Gastroesophageal sphincter (tissue), 4 donors: ENCODE data around the gene CDC42BPA. TPM values are rescaled to one million over a fixed set of nuclear protein-coding genes. Genes with fewer than 3 reads are reported as not detected.

Experiments used
- ATAC-seq: fragments of 150-250 bp; one replicate; pipeline ENCODE4 v1.9.1; 2016; ENCODE audit warnings: mild to moderate bottlenecking, moderate library complexity
- H3K27ac ChIP-seq, 4 donors: fragments of 200-600 bp; sonication (generic) in 3 of 4; 1 replicate in 3 of 4; 2 replicates in 1 of 4; pipeline ENCODE4 v1.5.1; 2016 to 2019
- H3K27me3 ChIP-seq: fragments of 200-600 bp; sonication (generic); one replicate; pipeline ENCODE4 v1.5.1; 2019
- H3K36me3 ChIP-seq, 2 donors: fragments of 200-600 bp; sonication (generic); one replicate each; pipeline ENCODE4 v1.5.1; 2019; ENCODE audit warnings: control low read depth in 1 of 2
- H3K4me1 ChIP-seq, 3 donors: fragments of 200-600 bp; sonication (generic); 1 replicate in 2 of 3; 2 replicates in 1 of 3; pipeline ENCODE4 v1.5.1; 2016 to 2019; ENCODE audit warnings: control low read depth in 2 of 3
- H3K4me3 ChIP-seq, 2 donors: fragments of 200-600 bp; sonication (generic); one replicate each; pipeline ENCODE4 v1.5.1; 2019; ENCODE audit warnings: mild to moderate bottlenecking in 1 of 2, moderate library complexity in 1 of 2
- H3K9me3 ChIP-seq, 3 donors: fragments of 200-600 bp; sonication (generic); one replicate each; pipeline ENCODE4 v1.5.1; 2017 to 2019; ENCODE audit warnings: control low read depth in 2 of 3
- EP300 ChIP-seq: sonication (generic); formaldehyde crosslinking; IDR thresholded peaks from one replicate; pipeline ENCODE4 v1.6.1; 2017; ENCODE audit warnings: antibody characterized with exemption, mild to moderate bottlenecking
- POLR2A ChIP-seq, 2 donors: fragments of 450-650 bp; IDR thresholded peaks; one replicate each; pipeline ENCODE4 v1.6.1; 2017; ENCODE audit warnings: antibody characterized with exemption in 2 of 2, mild to moderate bottlenecking in 2 of 2, moderate library complexity in 1 of 2
- POLR2AphosphoS5 ChIP-seq: sonication (generic); formaldehyde crosslinking; IDR thresholded peaks from one replicate; pipeline ENCODE4 v1.6.1; 2017; ENCODE audit warnings: antibody characterized with exemption
- WGBS, 2 donors: methylation state at CpG; one replicate each; pipeline ENCODE4 v1.1.5; 2018; ENCODE audit warnings: low coverage in 1 of 2; 5-methylcytosine and 5-hydroxymethylcytosine counted together
- total RNA-seq, 4 donors: library from RNA; depleted of rRNA; stranded (reverse); fragments of >200 nt; gene quantifications; one replicate each; pipeline ENCODE4 v1.1.0, GENCODE V29; 2016
- TF ChIP-seq, protein P1 (sequence below), 4 experiments: fragments of 200-600 bp in 2 of 4; fragments of 450-650 bp in 2 of 4; sonication (generic) in 1 of 4; IDR thresholded peaks; one replicate each; pipeline ENCODE4 v1.5.1; 2017 to 2019; ENCODE audit warnings: antibody characterized with exemption in 4 of 4, mild to moderate bottlenecking in 2 of 4, moderate library complexity in 2 of 4

CDC42BPA gene
- total RNA-seq, 4 donors from 2014 or later = 60.7 to 92.1 (median 74.1) TPM

DNA sequence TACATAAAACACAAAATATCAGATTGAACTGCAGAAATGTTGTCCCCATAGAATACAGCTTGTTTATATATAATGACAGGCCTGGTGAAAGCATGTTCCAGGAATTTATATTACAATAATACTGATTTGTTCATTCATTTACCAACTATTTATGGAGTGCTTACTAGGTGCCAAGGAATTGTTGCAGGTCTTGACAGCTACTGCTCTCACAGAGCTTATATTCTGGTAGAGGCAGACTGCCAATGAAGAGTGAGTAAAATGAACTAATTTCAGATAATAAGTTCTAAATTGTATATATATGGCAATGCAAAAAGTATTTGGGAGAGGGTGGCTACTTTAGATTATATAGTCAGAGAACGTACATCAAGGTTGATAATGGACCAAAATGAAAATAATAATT, 226.2 kb downstream of the CDC42BPA start:
- H3K27me3 ChIP-seq = no peaks in the 10 kb centered on the region
- no peak overlapping the region for H3K4me3 ChIP-seq
- H3K4me1 ChIP-seq = no peaks in the 10 kb centered on the region
- no peaks in the 10 kb centered on the region for H3K9me3 ChIP-seq
- 85 to 90% methylated on average over 1 of the region's 1 CpG for WGBS, 2 donors
- no peak for ATAC-seq
- no peak for TF ChIP-seq POLR2A (IDR thresholded peaks at IDR 0.05)
- no peak for TF ChIP-seq POLR2AphosphoS5
- TF ChIP-seq, protein P1, sequence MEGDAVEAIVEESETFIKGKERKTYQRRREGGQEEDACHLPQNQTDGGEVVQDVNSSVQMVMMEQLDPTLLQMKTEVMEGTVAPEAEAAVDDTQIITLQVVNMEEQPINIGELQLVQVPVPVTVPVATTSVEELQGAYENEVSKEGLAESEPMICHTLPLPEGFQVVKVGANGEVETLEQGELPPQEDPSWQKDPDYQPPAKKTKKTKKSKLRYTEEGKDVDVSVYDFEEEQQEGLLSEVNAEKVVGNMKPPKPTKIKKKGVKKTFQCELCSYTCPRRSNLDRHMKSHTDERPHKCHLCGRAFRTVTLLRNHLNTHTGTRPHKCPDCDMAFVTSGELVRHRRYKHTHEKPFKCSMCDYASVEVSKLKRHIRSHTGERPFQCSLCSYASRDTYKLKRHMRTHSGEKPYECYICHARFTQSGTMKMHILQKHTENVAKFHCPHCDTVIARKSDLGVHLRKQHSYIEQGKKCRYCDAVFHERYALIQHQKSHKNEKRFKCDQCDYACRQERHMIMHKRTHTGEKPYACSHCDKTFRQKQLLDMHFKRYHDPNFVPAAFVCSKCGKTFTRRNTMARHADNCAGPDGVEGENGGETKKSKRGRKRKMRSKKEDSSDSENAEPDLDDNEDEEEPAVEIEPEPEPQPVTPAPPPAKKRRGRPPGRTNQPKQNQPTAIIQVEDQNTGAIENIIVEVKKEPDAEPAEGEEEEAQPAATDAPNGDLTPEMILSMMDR (IDR thresholded peaks at IDR 0.05) = no peak
- H3K36me3 ChIP-seq = peaks cover 0 to 28% of the 10 kb centered on the region in 2 donors
- no peak overlapping the region for H3K27ac ChIP-seq

DNA sequence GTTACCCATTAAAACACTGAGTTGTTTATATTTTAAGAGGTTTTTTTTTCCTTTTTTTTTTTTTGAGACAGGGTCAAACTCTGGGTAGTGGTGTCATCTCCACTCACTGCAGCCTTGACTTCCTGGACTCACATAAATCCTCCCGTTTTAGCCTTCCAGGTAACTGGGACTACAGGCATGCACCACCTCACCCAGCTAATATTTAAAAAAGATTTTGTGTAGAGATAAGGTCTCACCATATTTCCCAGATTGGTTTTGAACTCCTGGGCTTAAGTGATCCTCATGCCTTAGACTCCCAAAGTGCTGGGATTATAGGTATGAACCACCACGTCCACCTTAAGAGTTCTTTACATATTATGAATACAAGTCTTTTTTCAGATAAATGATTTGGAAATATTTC, 231.7 kb downstream of the CDC42BPA start:
- no peak for TF ChIP-seq POLR2AphosphoS5
- Histone ChIP-seq H3K27me3 (no peaks in the 10 kb centered on the region), H3K9me3 (peaks cover 0 to 21% (median 0%) of the 10 kb centered on the region in 3 donors), H3K36me3 (peaks cover 0 to 61% of the 10 kb centered on the region in 2 donors), H3K4me1 (no peaks in the 10 kb centered on the region), H3K4me3 (no peak overlapping the region), H3K27ac (no peak overlapping the region)
- no peak for ATAC-seq
- WGBS, 2 donors = 95 to 100% methylated on average over 1 to 2 of the region's 2 CpGs

DNA sequence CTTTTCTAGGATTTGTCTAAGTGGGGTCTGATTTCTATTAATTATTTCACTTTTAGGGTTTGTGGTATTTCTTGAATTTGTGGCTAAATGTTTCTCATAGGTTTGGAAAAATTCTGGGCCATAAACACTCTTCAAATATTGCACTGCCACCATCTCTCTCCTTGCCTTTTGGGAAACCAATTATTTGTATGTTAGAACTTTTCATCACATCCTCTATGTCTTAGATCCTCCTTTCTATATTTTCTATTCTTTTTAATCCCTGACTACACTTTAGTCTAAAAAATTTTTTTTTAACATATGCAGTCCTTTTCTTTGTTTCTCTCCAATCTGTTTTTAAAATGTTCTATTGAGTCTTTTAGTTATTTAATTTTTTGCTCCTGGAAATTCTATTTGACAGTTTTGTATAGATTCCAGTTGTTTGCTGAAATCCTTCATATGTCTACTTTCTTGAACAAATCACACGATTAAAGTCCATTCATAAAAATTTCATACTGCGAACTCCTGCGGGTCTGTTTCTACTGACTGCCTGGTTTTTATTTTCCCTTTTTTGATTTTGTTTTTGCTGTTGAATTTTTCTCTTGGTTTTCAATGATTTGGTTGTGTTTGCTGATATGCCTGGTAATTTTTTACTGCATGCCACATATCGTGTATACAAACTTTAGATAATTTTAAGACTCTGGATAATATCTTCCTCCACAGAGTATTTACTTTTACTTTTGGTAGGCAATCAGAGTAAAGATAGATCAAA, 235.1 kb downstream of the CDC42BPA start:
- Histone ChIP-seq H3K9me3 (peaks cover 0 to 21% (median 0%) of the 10 kb centered on the region in 3 donors), H3K4me3 (no peak overlapping the region)
- 85 to 91% methylated on average over 4 of the region's 4 CpGs for WGBS, 2 donors

DNA sequence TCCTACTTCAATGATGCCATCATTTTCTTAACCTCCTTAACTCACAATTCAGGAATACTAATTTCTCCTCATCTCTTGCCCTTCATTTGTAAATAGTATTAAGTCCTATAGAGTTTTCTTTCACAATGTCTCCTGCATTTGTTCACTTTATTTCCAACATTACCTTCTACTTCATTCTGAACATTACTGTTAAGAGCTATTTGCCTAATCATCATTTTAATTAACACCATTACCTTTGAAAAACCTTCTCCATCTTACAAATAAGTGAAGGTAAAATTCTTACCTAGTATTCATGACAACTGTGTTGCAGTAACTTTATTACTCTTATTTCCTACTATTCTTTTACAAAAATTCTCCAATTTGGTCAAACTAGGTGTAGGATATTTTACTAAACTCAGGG, 240.5 kb downstream of the CDC42BPA start:
- H3K4me1 ChIP-seq = peaks cover 0 to 8% (median 0%) of the 10 kb centered on the region in 3 donors
- H3K27ac ChIP-seq = no peak overlapping the region
- no peaks in the 10 kb centered on the region for H3K27me3 ChIP-seq
- H3K4me3 ChIP-seq = no peak overlapping the region
- peaks cover 0 to under 1% (median 0%) of the 10 kb centered on the region in 3 donors for H3K9me3 ChIP-seq
- ATAC-seq = no peak
- peaks cover 0 to 2% of the 10 kb centered on the region in 2 donors for H3K36me3 ChIP-seq
- TF ChIP-seq POLR2A (IDR thresholded peaks at IDR 0.05) = no peak
- TF ChIP-seq, protein P1 (IDR thresholded peaks at IDR 0.05) = no peak
- no peak for TF ChIP-seq POLR2AphosphoS5
- TF ChIP-seq EP300 = no peak

More for the DNA sequence above, 235.1 kb downstream of the CDC42BPA start:
- H3K36me3 ChIP-seq = peaks cover 0 to 45% of the 10 kb centered on the region in 2 donors
- TF ChIP-seq POLR2A (IDR thresholded peaks at IDR 0.05) (no peak), EP300 (no peak), POLR2AphosphoS5 (no peak)
- TF ChIP-seq, protein P1 (IDR thresholded peaks at IDR 0.05) = no peak
- H3K27me3 ChIP-seq = no peaks in the 10 kb centered on the region
- no peak overlapping the region for H3K27ac ChIP-seq
- no peaks in the 10 kb centered on the region for H3K4me1 ChIP-seq
- ATAC-seq = no peak

DNA sequence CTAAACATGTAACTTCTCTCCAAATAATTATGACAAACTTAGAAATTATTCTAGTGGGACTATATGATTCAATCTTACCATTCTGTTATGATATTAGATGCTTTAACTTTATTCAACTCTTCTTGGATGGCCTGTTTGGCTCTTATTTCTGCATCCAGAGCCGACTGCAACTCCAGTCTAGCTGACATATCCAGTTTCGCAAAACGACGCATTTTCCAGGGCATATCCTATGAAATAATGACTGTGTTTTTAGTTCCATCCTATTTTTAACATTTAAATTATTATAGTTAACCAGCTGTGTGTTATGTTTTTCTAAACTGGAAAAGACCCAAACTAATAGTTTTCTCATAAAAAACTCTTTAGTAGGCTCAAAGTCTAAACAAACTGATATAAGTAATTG, 244.5 kb downstream of the CDC42BPA start:
- Histone ChIP-seq H3K4me3 (no peak overlapping the region), H3K36me3 (peaks cover 0 to 30% of the 10 kb centered on the region in 2 donors), H3K4me1 (peaks cover 0 to 17% (median 0%) of the 10 kb centered on the region in 3 donors), H3K27ac (no peak overlapping the region), H3K9me3 (no peaks in the 10 kb centered on the region), H3K27me3 (no peaks in the 10 kb centered on the region)
- TF ChIP-seq, protein P1 (IDR thresholded peaks at IDR 0.05) = no peak
- TF ChIP-seq EP300 (no peak), POLR2AphosphoS5 (no peak), POLR2A (IDR thresholded peaks at IDR 0.05) (no peak)
- ATAC-seq = no peak
- 39 to 46% methylated on average over 4 of the region's 4 CpGs for WGBS, 2 donors
